HL-60/S4 treated with retinoic acid at 250 ng/mL for 4 days and 3 days (cell line): ENCODE measurements around the gene CDH16.
"Not testable (repeated sequence)": the region's sequence is repeated elsewhere in the genome, so short reads cannot be mapped to it uniquely, and the experiment has no call there.

Source experiments
- in situ Hi-C: fragments of 300-500 bp; cut with MboI; formaldehyde crosslinking; loops from 2 replicates; pipeline ENCODE4 v1.7.0; 2022; ENCODE audit warnings: low sequenced_read_pairs

Gene CDH16

DNA sequence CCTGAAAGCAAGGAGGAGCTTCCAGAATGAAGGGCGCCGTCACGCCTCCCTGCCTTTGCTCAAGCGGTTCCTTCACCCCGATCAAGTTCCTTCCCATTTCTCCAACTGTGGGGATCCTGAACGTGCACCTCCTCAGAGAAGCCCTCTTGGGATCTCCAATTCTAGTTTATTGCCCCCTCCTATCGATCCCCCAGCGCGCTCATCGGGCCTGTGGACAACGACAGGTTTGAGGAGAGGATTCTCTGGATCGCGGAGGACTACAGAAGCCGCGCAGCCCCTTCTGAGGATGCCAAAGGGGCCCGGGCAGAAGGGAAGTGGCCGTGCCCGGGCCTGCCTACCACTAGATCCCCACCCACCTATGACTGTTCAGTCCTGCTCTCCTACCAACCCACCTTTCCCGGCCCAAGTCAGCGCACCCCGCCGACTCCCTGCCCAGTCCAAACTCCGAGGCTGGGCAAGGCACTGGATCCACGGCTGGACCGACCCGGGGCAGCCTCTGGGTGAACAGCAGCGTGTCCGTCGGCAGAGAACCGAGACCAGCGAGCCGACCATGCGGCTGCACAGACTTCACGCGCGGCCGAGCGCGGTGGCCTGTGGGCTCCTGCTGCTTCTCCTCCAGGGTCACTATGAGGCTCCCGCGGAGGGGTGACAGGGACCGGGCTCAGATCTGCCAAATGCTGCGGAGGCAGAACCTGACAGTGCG, 29.6 kb upstream of the CDH16 start:
- in situ Hi-C loops, result no loop called here

GRCh38 chr16:66947302-66948065, 28.8 kb upstream of the CDH16 start:
- in situ Hi-C loops, result no loop called here

- in situ Hi-C loops, result no loop called here
Measured at GRCh38 chr16:66946974-66947301, 28.3 kb upstream of the CDH16 start.

GRCh38 chr16:66946541-66946940, 27.9 kb upstream of the CDH16 start:
- in situ Hi-C loops, result no loop called here

- in situ Hi-C loops, result no loop called here
Measured at GRCh38 chr16:66945939-66946338, 27.3 kb upstream of the CDH16 start.

- in situ Hi-C loops, result not testable (repeated sequence)
Measured at GRCh38 chr16:66944971-66945370, 26.3 kb upstream of the CDH16 start.

- in situ Hi-C loops, result no loop called here
Measured at GRCh38 chr16:66944054-66944441, 25.4 kb upstream of the CDH16 start.

DNA sequence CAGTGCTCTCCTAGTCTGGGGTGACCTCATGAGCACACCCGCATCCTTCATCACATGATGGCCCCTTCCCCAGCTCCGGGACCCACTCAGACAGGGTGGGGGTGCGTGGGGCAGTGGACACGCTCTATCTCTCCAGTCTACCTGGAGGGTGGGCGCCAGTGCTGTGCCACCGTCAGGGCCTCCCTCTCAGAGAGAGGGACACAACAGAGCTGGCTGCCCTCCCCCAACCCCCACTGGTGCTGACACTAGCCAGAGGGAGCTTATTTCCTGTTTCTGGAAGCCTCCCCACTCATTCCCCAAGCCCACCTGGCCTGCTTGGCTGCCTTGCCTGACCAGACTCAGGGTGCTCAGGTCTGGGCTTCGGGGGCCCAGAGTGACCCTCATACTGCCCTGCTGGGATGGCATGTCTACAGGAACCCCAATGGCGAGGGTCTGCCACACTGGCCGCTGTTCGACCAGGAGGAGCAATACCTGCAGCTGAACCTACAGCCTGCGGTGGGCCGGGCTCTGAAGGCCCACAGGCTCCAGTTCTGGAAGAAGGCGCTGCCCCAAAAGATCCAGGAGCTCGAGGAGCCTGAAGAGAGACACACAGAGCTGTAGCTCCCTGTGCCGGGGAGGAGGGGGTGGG, 24.9 kb upstream of the CDH16 start:
- in situ Hi-C loops, result no loop called here

DNA sequence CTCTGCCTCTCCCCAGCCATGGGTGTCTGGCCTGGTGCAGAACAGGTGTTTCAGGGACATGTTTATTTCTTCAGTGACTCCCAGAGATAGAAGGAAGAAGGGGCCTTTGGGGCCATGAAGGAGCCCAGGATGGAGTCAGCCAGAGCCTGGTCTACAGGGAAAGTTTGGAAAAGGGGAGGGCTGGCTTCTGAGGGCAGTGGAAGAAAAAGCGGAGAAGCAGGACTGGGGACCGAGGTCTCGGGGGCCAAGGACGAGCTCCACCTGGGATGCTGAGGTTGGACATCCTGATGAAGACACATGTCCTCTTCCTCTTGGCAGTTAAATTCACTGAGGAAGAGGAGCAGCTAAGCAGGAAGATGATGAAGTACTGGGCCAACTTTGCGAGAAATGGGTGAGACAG, 24.3 kb upstream of the CDH16 start:
- in situ Hi-C loops, result no loop called here

- in situ Hi-C loops, result no loop called here
Measured at GRCh38 chr16:66940236-66940635, 21.6 kb upstream of the CDH16 start.

DNA sequence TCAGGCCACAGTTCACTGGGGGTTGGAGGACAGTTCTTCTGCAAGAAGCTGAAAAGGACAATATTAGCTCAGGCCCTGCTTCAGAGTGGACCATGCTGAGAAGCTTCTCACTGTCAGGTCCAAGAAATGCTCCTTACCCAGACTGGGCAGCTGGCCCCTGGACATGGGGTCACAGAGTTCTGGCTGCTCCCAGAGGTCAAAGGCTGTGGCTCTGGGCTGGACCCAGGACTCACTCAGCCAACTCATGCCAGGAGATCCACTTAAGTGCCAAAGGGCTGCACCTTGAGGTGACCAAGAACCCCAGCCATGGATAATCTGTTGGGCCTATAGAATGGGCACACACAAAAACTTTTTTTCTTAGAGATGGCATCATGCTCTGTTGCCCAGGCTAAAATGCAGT, 20.7 kb upstream of the CDH16 start:
- in situ Hi-C loops, result no loop called here

DNA sequence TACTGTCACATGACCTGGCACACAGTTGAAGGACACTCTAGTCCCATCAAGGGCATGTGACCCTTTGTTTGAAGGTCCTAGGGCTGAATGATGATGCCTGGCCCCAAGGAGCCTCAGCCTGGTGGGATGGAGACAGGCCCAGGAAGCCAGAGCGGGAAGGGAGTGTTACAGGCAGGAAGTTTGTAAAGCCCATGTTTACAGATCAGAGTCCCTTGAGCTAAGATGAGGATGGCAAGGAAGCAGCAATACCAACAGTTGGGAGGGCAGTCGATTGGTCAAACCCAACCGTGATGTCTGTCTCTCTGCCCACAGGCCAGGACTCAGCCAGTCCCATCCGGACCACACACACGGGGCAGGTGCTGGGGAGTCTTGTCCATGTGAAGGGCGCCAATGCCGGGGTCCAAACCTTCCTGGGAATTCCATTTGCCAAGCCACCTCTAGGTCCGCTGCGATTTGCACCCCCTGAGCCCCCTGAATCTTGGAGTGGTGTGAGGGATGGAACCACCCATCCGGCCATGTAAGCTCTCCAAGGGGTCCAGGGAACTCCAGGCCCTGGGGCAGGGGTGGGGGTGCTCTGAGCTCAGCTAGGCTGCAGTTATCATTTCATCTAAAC, 19.1 kb upstream of the CDH16 start:
- in situ Hi-C loops, result no loop called here

GRCh38 chr16:66936889-66937554, 18.3 kb upstream of the CDH16 start:
- in situ Hi-C loops, result no loop called here

DNA sequence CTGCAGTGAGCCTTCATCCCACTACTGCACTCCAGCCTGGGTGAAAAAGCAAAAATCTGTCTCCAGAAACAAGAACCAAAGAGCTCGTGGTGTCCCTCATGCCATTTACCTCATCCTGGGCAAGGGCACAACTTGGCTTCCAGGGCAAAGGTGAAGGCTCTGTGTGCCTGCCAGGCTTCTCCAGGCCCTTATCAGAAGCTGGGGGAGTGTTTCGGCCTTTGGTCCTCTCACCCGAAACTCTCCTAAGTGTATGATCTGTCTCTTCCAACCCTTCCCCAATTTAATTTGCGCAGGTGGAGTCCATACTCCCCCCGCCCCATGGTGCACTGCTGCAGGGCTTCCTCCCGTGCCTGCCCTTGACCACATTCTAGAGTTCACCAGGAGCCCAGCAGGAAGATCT, 17.8 kb upstream of the CDH16 start:
- in situ Hi-C loops, result no loop called here

DNA sequence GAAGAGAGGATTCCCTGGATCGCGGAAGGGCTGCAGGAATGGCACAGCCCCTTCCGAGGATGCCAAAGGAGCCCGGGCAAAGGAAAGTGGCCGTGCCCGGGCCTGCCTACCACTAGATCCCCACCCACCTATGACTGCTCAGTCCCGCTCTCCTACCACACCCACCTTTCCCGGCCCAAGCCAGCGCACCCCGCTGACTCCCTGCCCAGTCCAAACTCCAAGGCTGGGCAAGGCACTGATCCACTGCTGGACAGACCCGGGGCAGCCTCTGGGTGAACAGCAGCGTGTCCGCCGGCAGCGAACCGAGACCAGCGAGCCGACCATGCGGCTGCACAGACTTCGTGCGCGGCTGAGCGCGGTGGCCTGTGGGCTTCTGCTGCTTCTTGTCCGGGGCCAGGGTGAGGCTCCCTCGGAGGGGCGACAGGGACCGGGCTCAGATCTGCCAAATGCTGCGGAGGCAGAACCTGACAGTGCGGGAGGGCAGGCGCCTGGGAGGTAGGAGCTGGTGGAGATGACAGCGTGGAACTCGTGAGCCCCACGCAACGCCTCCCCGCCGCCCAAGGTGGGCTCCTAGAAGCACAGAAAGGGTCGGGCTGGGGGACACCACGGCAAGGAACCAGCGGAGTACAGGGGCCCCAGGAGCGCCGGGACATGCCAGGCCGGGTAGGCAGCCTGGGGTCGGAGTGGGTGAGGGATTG, 16.8 kb upstream of the CDH16 start, which contains the start of gene CES2:
Gene CES2 (plus strand): TSS at position 203 of the 698 bp plus-strand sequence. CDS start 120 bp downstream, at position 323.
- in situ Hi-C loops, result no loop called here

- in situ Hi-C loops, result not testable (repeated sequence)
Measured at GRCh38 chr16:66934839-66935313, 16.2 kb upstream of the CDH16 start.

DNA sequence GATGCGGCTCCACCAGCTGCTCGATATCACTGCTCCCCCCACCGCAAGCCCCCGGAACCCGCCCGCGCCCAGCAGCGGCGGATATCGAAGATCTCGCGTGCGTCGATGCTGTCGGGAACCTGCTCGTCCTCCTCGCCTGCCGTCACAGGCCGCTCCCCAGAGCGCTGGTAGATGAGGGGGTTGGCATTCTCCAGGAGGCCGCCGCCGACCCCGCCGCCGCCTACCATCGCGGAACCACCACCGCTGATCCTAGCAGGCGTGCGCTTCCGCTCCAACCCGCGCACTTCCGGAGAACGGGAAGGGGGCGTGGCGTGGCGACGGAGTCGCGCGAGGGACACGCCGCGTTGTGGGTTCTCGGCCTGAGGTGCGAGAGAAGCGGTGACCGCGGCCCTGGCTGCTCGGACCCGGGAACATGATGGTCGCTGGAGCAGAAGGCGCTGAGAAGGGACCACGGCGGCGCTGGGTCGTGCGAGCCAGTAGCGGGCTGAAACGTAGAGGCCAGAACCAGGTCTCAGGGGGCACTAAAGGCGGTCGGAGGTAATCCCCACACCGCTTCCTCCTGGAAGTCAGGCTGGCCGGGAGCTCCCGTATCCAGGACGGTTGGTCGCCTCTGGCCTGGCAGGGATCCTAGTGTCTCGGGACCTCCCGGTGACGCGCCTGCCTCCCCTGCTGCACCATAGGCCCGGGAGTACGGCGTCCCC, 15.6 kb upstream of the CDH16 start, which contains the start of gene CIAO2B:
Gene CIAO2B (minus strand): TSS at position 265 of the 701 bp plus-strand sequence. CDS start 38 bp downstream, at position 227.
- in situ Hi-C loops, result no loop called here

DNA sequence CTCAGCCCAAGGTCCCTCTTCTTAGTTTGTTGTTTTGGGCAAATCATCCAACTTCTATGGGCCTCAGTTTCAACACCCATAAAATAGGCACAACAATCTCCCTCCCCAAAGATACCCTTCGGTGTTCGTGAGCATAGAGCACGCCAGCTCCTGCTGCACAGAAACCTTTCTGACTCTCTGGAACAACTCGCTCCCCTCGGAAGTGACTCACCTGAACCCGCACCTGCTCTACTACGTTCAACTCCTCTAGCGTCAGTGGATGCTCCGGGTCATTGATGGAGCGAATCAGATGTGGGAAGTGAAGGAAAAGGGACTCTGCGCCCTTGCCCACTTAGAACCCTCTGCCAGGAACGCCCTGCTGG, 15.1 kb upstream of the CDH16 start:
- in situ Hi-C loops, result no loop called here

GRCh38 chr16:66932076-66932475, 13.4 kb upstream of the CDH16 start:
- in situ Hi-C loops, result no loop called here

DNA sequence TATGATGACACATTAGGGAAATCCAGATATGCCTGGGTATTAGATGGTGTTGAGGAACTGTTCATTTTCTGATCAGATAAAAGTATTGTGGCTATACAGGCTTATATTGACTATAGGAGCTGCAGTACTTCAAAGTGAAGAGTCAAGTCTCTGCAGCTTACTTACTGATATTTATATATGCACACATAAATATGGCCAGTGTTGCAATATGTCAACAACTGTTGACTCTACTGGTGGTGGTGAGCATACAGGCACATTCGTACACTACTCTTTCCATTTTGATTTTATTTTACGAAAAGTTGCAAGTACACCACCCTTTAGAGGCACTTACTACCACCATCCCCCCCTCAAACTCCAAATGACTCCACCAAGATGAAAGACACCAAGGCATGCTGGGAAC, 13.0 kb upstream of the CDH16 start:
- in situ Hi-C loops, result no loop called here
